Stomach (tissue), 4 donors: Measurements from ENCODE around the gene CTNNA3.

ENCODE experiments used
- CTCF ChIP-seq, 7 experiments: fragments of 450-650 bp in 4 of 7; fragments of 200-600 bp in 3 of 7; sonication (generic) in 3 of 7; IDR thresholded peaks; one replicate each; pipeline ENCODE4 v1.5.1; 2016 to 2019; ENCODE audit warnings: antibody characterized with exemption in 7 of 7, control low read depth in 2 of 7, mild to moderate bottlenecking in 1 of 7
- POLR2A ChIP-seq, 4 donors: fragments of 450-650 bp; IDR thresholded peaks; one replicate each; pipeline ENCODE4 v1.6.1; 2016; ENCODE audit warnings: antibody characterized with exemption in 4 of 4, control low read depth in 2 of 4, mild to moderate bottlenecking in 1 of 4, moderate library complexity in 1 of 4

- TF ChIP-seq CTCF (IDR thresholded peaks at IDR 0.05): no peak
- no peak for TF ChIP-seq POLR2A (IDR thresholded peaks at IDR 0.05)
Measured at GRCh38 chr10:66942407-66942806, 753.6 kb downstream of the CTNNA3 start.
